ENCODE measurements around the gene ADAP2. TPM values are rescaled to one million over a fixed set of nuclear protein-coding genes. Genes with fewer than 3 reads are reported as not detected.
A peak's percentile ranks its signal among the peaks of the same experiment; 100 is the strongest.
"Not testable (repeated sequence)": the region's sequence is repeated elsewhere in the genome, so short reads cannot be mapped to it uniquely, and the experiment has no call there.

ADAP2 gene, protein sequence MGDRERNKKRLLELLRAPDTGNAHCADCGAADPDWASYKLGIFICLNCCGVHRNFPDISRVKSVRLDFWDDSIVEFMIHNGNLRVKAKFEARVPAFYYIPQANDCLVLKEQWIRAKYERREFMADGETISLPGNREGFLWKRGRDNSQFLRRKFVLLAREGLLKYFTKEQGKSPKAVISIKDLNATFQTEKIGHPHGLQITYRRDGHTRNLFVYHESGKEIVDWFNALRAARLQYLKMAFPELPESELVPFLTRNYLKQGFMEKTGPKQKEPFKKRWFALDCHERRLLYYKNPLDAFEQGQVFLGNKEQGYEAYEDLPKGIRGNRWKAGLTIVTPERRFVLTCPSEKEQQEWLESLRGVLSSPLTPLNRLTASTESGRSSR
- total RNA-seq: 1 to 10 TPM in 1 of 2 donors, under 1 TPM in 1; 0.76 to 1.1 TPM

DNA sequence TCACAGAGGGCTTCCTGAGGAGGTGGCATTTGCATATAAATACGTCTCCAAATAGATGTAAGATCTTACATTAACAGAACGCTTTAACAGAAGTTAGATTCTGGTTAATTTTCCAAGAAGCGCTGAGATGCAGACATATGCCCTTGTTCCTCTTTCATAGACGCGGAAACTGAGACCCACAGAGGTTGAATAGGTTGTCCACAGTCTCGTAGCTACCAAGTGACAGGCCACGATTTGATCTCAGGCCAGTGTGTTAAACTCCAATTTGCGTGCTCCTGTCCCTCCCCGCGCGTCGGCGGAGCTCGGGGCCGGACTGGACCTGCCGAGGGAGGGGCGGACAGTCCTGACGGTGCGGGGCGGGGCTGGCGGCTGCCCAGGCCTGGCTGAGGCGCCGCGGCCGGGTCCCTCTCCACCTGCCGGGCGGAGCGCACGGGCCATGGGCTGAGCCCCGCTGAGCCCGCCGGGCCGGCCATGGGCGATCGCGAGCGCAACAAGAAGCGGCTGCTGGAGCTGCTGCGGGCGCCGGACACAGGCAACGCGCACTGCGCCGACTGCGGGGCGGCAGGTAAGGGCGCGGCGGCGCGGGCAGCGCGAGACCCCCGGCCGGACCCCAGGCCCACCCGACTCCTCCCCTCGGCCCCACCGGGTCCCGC, at the start of gene ADAP2:
ADAP2 (plus strand) TSS at position 402 of the 653 bp plus-strand sequence; CDS start at position 472, 70 bp downstream.
- H3K27me3 Mint-ChIP-seq: peaks cover 29 to 51% of the 10 kb centered on the region in 2 donors
- ATAC-seq (peak; percentile 48 to 74), DNase-seq (ENCODE audit: low spot score) (no peak)
- H3K36me3 Mint-ChIP-seq: no peaks in the 10 kb centered on the region
- H3K27ac Mint-ChIP-seq: no peak within 1 kb of the TSS
- H3K4me1 Mint-ChIP-seq (ENCODE audit: low read depth in 2 of 2): peaks cover 13 to 15% of the 10 kb centered on the region in 2 donors
- peak within 1 kb of the TSS; percentile 58 for H3K4me3 Mint-ChIP-seq
- no peaks in the 10 kb centered on the region for H3K9me3 Mint-ChIP-seq

- Mint-ChIP-seq H3K9me3 (no peaks in the 10 kb centered on the region), H3K4me3 (no peak overlapping the region), H3K4me1 (ENCODE audit: low read depth in 2 of 2) (no peaks in the 10 kb centered on the region), H3K36me3 (no peaks in the 10 kb centered on the region), H3K27ac (no peak overlapping the region), H3K27me3 (no peaks in the 10 kb centered on the region)
- ATAC-seq (no peak), DNase-seq (ENCODE audit: low spot score) (no peak)
These were observed 35.6 kb upstream of the ADAP2 start for GRCh38 chr17:30886187-30886586.

- Mint-ChIP-seq H3K4me1 (ENCODE audit: low read depth in 2 of 2) (no peaks in the 10 kb centered on the region), H3K36me3 (peaks cover 11% of the 10 kb centered on the region), H3K27me3 (no peaks in the 10 kb centered on the region), H3K4me3 (no peak overlapping the region), H3K27ac (no peak overlapping the region), H3K9me3 (no peaks in the 10 kb centered on the region)
- ATAC-seq: no peak
- DNase-seq (ENCODE audit: low spot score): no peak
These were observed 27.5 kb upstream of the ADAP2 start for GRCh38 chr17:30894236-30894635.

DNA sequence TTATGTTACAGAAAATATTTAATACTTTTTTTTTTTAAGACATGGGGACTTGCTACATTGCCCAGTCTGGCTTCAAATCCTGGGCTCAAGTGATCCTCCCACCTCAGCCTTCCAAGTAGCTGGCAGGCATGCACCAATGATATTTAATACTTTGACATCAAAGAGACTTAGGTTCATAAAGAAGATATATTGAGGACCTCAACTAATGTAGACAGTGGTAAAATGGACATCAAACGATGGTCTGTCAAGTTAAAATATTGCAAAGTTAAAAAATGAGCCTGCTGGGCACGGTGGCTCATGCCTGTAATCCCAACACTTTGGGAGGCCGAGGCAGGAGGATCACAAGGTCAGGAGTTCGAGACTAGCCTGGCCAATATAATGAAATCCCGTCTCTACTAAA, 24.4 kb upstream of the ADAP2 start:
- H3K27me3 Mint-ChIP-seq: no peaks in the 10 kb centered on the region
- DNase-seq (ENCODE audit: low spot score) (no peak), ATAC-seq (no peak)
- peaks cover 6 to 9% of the 10 kb centered on the region in 2 donors for H3K4me1 Mint-ChIP-seq (ENCODE audit: low read depth in 2 of 2)
- H3K36me3 Mint-ChIP-seq: peaks cover 11% of the 10 kb centered on the region
- H3K4me3 Mint-ChIP-seq: no peak overlapping the region
- no peaks in the 10 kb centered on the region for H3K9me3 Mint-ChIP-seq
- no peak overlapping the region for H3K27ac Mint-ChIP-seq

GRCh38 chr17:30905742-30906100, 16.0 kb upstream of the ADAP2 start:
- H3K4me1 Mint-ChIP-seq (ENCODE audit: low read depth in 2 of 2): peaks cover 29 to 34% of the 10 kb centered on the region in 2 donors
- peak overlapping the region; percentile 96 for H3K4me3 Mint-ChIP-seq
- DNase-seq (ENCODE audit: low spot score) (no peak), ATAC-seq (peak; percentile 43 to 48)
- no peaks in the 10 kb centered on the region for H3K27me3 Mint-ChIP-seq
- no peaks in the 10 kb centered on the region for H3K9me3 Mint-ChIP-seq
- H3K36me3 Mint-ChIP-seq: peaks cover 6% of the 10 kb centered on the region
- H3K27ac Mint-ChIP-seq: peak overlapping the region; percentile 86 to 89

DNA sequence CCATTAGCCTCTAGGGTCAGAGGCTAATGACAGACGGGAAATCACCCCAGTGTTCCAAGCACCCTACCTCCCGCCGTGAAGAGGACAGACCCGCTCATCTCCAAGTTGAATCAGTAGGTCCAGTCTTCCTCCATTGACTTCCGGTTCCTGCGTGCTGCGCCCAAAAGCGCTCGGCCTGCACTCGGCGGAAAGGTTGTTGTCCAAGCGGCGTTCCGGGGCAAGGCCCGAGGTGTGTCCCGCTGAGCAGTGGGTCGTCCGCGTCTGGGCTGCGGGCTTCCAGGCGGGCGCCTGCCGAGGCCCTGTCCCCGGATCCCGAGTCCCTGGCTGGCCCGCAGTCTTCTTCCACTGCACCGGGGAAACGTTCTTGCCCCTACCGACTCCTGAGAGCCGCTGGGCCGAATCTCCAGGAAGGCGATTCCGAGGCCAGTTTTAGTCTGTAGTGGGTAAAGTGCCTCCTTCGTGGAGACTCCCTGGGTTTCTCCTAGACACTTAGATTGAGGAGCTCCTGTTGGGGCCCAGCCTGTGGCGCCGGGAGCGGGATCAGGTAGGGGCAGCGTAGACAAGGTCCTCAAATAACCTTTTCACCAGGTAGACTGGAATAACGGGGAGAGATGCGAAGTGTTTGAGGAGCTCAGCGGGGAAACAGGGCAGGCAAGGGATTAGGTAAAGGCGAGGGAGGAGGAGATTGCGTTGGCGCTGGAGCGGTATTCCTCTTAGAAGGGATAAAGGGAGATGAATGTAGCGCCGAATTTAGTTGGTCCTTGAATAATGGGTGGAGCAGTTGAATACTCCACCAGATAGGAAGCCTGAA, 15.4 kb upstream of the ADAP2 start, which contains the start of gene TEFM:
TEFM (minus strand) TSS at position 138 of the 811 bp plus-strand sequence; CDS start at position 98, 40 bp downstream.
- Mint-ChIP-seq H3K4me1 (ENCODE audit: low read depth in 2 of 2) (peaks cover 27 to 32% of the 10 kb centered on the region in 2 donors), H3K9me3 (no peaks in the 10 kb centered on the region), H3K4me3 (peak within 1 kb of the TSS; percentile 96), H3K36me3 (peaks cover 6% of the 10 kb centered on the region), H3K27ac (peak within 1 kb of the TSS; percentile 86 to 89), H3K27me3 (no peaks in the 10 kb centered on the region)
- peak; percentile 91 for DNase-seq (ENCODE audit: low spot score)
- ATAC-seq: peak; percentile 99 to 100

- Mint-ChIP-seq H3K4me3 (peak overlapping the region; percentile 51), H3K9me3 (no peaks in the 10 kb centered on the region), H3K27ac (no peak overlapping the region), H3K27me3 (no peaks in the 10 kb centered on the region), H3K36me3 (peaks cover 1% of the 10 kb centered on the region), H3K4me1 (ENCODE audit: low read depth in 2 of 2) (peaks cover 14 to 24% of the 10 kb centered on the region in 2 donors)
- ATAC-seq (no peak), DNase-seq (ENCODE audit: low spot score) (no peak)
These were observed 12.9 kb upstream of the ADAP2 start for GRCh38 chr17:30908717-30909420.

DNA sequence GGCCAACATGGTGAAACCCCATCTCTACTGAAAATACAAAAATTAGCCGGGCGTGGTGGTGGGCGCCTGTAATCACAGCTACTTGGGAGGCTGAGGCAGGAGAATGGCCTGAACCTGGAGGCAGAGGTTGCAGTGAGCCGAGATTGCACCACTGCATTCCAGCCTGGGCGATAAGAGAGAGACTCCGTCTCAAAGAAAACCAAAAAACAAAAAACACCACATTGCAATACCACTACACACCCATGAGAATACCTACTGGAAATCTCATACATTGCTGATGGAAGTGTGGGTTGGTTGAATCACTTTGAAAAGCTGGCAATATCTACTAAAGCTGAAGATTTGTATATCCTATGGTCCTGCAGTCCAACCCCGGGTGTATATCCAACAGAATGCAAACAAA, 11.6 kb upstream of the ADAP2 start:
- H3K9me3 Mint-ChIP-seq; ATAC-seq; H3K27ac Mint-ChIP-seq; H3K36me3 Mint-ChIP-seq; H3K4me3 Mint-ChIP-seq; DNase-seq (ENCODE audit: low spot score); H3K27me3 Mint-ChIP-seq: not testable (repeated sequence)
- peaks cover 14 to 22% of the 10 kb centered on the region in 2 donors for H3K4me1 Mint-ChIP-seq (ENCODE audit: low read depth in 2 of 2)

- no peak overlapping the region for H3K4me3 Mint-ChIP-seq
- peaks cover 0 to 7% of the 10 kb centered on the region in 2 donors for H3K27me3 Mint-ChIP-seq
- H3K27ac Mint-ChIP-seq: no peak overlapping the region
These were observed 7.8 kb upstream of the ADAP2 start for GRCh38 chr17:30913955-30914354.

DNA sequence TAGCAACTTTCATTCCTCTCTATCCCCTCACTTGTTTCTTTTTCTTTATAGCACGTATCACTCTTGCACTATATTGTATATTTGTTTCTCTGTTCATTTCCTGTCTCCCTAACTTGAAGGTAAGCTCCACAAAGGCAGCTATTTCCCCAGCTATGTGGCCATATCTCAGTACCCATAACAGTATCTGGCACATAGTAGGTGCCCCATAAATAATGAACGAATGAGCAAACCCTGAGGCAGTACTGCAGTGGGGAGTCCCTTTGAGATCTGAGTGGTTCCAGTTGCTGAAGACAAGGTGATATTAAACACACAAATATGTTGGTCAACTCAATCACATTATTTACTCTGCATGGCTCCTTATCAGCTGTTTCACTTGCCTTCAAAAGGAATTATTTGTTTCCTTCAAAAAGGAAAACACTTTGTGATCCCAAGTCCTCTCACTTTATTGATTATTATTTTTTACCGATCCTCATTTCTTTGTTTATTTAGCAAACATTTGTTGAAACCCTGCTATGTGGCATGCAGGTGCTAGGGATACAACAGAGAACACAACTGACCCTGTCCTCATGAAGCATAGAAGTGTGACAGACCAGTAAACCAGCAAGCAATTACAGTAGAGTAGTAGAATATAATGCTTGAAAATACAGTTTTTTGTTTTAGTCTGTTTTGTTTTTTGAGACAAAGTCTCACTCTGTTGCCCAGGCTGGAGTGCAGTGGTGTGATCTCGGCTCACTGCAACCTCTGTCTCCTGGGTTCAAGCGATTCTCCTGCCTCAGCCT, 5.7 kb upstream of the ADAP2 start:
- Mint-ChIP-seq H3K36me3 (no peaks in the 10 kb centered on the region), H3K4me1 (ENCODE audit: low read depth in 2 of 2) (peaks cover under 1 to 3% of the 10 kb centered on the region in 2 donors), H3K9me3 (no peaks in the 10 kb centered on the region), H3K27ac (no peak overlapping the region), H3K27me3 (peaks cover 10 to 23% of the 10 kb centered on the region in 2 donors), H3K4me3 (no peak overlapping the region)
- no peak for ATAC-seq
- no peak for DNase-seq (ENCODE audit: low spot score)

More at GRCh38 chr17:30913955-30914354, 7.8 kb upstream of the ADAP2 start:
- Mint-ChIP-seq H3K4me1 (ENCODE audit: low read depth in 2 of 2) (peaks cover 0 to 2% of the 10 kb centered on the region in 2 donors), H3K36me3 (no peaks in the 10 kb centered on the region), H3K9me3 (no peaks in the 10 kb centered on the region)
- no peak for DNase-seq (ENCODE audit: low spot score)
- ATAC-seq: no peak

DNA sequence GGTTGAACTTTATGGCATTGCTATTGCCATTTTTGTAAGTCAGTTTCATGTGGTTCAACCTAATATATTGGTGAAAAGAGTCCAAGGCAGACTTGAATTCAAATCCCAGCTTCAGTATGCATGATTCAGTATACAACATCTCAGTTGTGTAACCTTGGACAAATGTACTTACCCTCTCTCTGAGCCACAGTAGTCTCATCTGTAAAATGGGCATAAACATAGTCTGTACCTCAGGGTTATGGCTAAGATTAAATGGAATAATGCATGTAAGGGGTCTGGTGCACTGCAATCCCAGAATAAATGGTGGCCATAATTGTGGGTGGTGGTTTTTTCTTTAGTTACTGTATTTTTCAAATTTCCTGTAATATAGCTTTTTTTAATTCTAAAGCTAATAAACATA, 4.7 kb upstream of the ADAP2 start:
- Mint-ChIP-seq H3K4me3 (no peak overlapping the region), H3K9me3 (no peaks in the 10 kb centered on the region), H3K36me3 (no peaks in the 10 kb centered on the region), H3K27me3 (peaks cover 16 to 30% of the 10 kb centered on the region in 2 donors), H3K27ac (no peak overlapping the region), H3K4me1 (ENCODE audit: low read depth in 2 of 2) (peaks cover 7 to 9% of the 10 kb centered on the region in 2 donors)
- no peak for ATAC-seq
- no peak for DNase-seq (ENCODE audit: low spot score)

DNA sequence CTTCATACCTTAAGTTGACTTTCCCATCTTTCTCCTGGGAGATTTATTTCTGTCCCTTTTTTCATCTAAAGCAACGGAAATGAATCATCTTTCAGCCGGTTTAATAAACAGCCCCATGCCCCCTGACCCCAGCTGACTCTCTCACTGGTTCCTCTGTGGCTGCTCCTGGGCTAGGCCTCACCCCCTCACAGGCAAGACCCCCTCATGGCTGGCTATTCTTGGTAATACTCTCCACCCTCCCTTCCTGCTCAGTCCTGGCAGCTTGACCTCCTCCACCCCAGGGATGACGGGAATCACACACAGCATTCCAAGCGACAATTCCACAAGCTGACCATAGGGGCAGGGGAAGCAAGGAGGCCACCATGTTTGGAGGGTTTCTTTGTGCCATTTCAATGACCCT, 1.5 kb upstream of the ADAP2 start:
- H3K36me3 Mint-ChIP-seq: no peaks in the 10 kb centered on the region
- no peak overlapping the region for H3K4me3 Mint-ChIP-seq
- DNase-seq (ENCODE audit: low spot score) (no peak), ATAC-seq (no peak)
- H3K9me3 Mint-ChIP-seq: no peaks in the 10 kb centered on the region
- H3K27me3 Mint-ChIP-seq: peaks cover 26 to 38% of the 10 kb centered on the region in 2 donors
- no peak overlapping the region for H3K27ac Mint-ChIP-seq
- peaks cover 13 to 15% of the 10 kb centered on the region in 2 donors for H3K4me1 Mint-ChIP-seq (ENCODE audit: low read depth in 2 of 2)

Measured in natural killer cell treated with Interleukin-12 subunit alpha and Interleukin-12 subunit beta and Interleukin-15 and Interleukin-18, amount 100 ng/mL, for 72 hours (primary cell).